HepG2 (cell line): Measurements from ENCODE around the gene CASKIN2. TPM values are rescaled to one million over a fixed set of nuclear protein-coding genes. Genes with fewer than 3 reads are reported as not detected.
A peak's percentile ranks its signal among the peaks of the same experiment; 100 is the strongest.

Source experiments
- KDM3A ChIP-seq: IDR thresholded peaks from 2 replicates; pipeline ENCODE4 v1.6.1; 2018; ENCODE audit warnings: low read depth, missing compliant biosample characterization
- NBN ChIP-seq: fragments of 450-650 bp; conservative IDR thresholded peaks from 2 replicates; pipeline ENCODE4 v1.6.1; 2017
- NFKBIZ ChIP-seq: IDR thresholded peaks from 2 replicates; pipeline ENCODE4 v1.6.1; 2018; ENCODE audit warnings: missing genetic modification reagents, missing compliant biosample characterization
- POLR2AphosphoS5 ChIP-seq: IDR thresholded peaks from 2 replicates; pipeline ENCODE4 v1.6.1; 2012; ENCODE audit warnings: low read depth, low read length
- RFX5 ChIP-seq: IDR thresholded peaks from 2 replicates; pipeline ENCODE4 v1.6.1; 2011; ENCODE audit warnings: low read depth, low read length, improper control_type of control experiment
- ZBTB42 ChIP-seq: sonication (generic); formaldehyde crosslinking; IDR thresholded peaks from 2 replicates; pipeline ENCODE4 v1.5.0; 2020; ENCODE audit warnings: mild to moderate bottlenecking, missing genetic modification reagents
- ZNF121 ChIP-seq: sonication (generic); formaldehyde crosslinking; IDR thresholded peaks from 2 replicates; pipeline ENCODE4 v1.5.0; 2020; ENCODE audit warnings: mild to moderate bottlenecking, missing genetic modification reagents
- ZNF333 ChIP-seq: sonication (generic); formaldehyde crosslinking; IDR thresholded peaks from 2 replicates; pipeline ENCODE4 v1.4.0; 2020; ENCODE audit warnings: mild to moderate bottlenecking, missing genetic modification reagents, borderline replicate concordance
- ZNF616 ChIP-seq: sonication (generic); formaldehyde crosslinking; IDR thresholded peaks from 2 replicates; pipeline ENCODE4 v1.5.0; 2020; ENCODE audit warnings: low read depth, mild to moderate bottlenecking, missing genetic modification reagents
- ZNF691 ChIP-seq: sonication (generic); formaldehyde crosslinking; IDR thresholded peaks from 2 replicates; pipeline ENCODE4 v1.4.0; 2020; ENCODE audit warnings: missing genetic modification reagents, low read depth, mild to moderate bottlenecking, borderline replicate concordance
- ZNF713 ChIP-seq: sonication (generic); formaldehyde crosslinking; IDR thresholded peaks from 2 replicates; pipeline ENCODE4 v1.4.0; 2020; ENCODE audit warnings: mild to moderate bottlenecking, missing genetic modification reagents
- ZNF777 ChIP-seq: sonication (generic); formaldehyde crosslinking; IDR thresholded peaks from 2 replicates; pipeline ENCODE4 v1.4.0; 2020; ENCODE audit warnings: missing genetic modification reagents
- ZNF816 ChIP-seq: sonication (generic); formaldehyde crosslinking; IDR thresholded peaks from 2 replicates; pipeline ENCODE4 v1.8.0; 2022; ENCODE audit warnings: missing genetic modification reagents, mild to moderate bottlenecking, borderline replicate concordance
- polyA plus RNA-seq, 8 experiments: library from polyadenylated mRNA; depleted of rRNA in 3 of 8; stranded (reverse) in 7 of 8; unstranded in 1 of 8; fragments of >200 nt; fragmentation: Illumina TruSeq in 4 of 8; extraction: Trizol in 4 of 8; gene quantifications; 2 replicates each; pipeline versions ENCODE4 v1.2.1 to v1.2.3, GENCODE V29; 2011 to 2016; ENCODE audit warnings: low read depth in 4 of 8, missing spikeins in 1 of 8, mixed read lengths in 1 of 8; ENCODE audit not compliant: insufficient read depth in 1 of 8
- total RNA-seq, 5 experiments: library from RNA; depleted of rRNA; stranded (reverse); fragments of >200 nt; fragmentation: Illumina TruSeq; extraction: Trizol; gene quantifications; 2 replicates each; pipeline ENCODE4 v1.2.3, GENCODE V29; 2016; ENCODE audit warnings: low read depth in 1 of 5
- TF ChIP-seq, protein P1 (sequence below): sonication (generic); formaldehyde crosslinking; IDR thresholded peaks from 2 replicates; pipeline ENCODE4 v1.4.0; 2020; ENCODE audit warnings: missing genetic modification reagents
- TF ChIP-seq, protein P2 (sequence below): sonication (generic); formaldehyde crosslinking; IDR thresholded peaks from one replicate; pipeline ENCODE4 v1.5.1; 2020; ENCODE audit warnings: mild to moderate bottlenecking, missing genetic modification reagents; ENCODE audit errors: not compliant biosample characterization
- TF ChIP-seq, protein P3 (sequence below): IDR thresholded peaks from 2 replicates; pipeline ENCODE4 v1.6.1; 2016; ENCODE audit warnings: missing genetic modification reagents, missing compliant biosample characterization
- TF ChIP-seq, protein P4 (sequence below): IDR thresholded peaks from 2 replicates; pipeline ENCODE4 v1.6.1; 2016; ENCODE audit warnings: low read depth, borderline replicate concordance

The CASKIN2 gene
- total and polyA plus RNA-seq, 2 of the 13 experiments (the other 11 are each of a cell fraction or from before 2014, with no cell fraction given): 5.2 to 7.8 TPM

DNA sequence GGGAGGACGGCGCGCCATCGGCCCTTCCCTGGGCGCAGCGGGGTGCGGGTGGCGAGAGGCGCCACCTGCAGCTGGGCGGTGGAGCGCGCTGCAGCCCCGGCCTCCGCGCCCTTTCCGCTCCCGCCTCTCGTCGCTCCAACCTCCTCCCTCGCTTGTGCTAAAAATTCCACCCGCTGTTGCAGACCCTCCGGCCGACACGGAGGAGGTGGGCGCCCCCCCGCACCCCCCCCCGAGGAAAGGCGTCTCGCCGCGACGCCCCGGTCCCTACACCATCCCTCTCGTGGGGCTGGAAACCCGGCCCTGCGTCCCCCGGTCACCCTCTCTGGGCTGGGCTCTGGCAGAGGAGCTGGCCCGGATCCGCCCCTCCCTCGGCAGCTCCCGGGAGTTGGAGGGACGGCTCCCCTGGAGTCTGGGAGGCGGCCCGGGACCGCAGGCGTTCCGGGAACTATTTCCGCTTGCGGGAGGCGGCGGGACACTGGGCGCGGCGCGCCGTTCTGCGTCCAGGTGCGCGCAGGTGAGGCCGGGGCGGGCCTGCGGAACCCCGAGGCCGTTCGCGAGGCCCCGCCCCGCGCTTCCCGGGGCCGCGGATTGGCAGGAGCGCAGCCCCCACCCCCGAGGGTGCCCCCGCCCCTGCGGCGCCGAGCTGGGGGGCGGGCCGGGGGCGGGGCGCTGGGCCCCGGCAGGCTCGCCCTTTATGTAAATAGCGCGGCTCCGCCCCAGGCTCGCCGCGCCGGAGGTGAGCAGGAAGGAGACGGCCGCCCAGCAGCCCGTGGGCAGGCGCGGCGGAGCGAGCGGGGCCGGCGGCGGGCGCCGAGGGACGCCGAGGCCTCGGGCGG lies 9.9 kb upstream of the CASKIN2 start, which contains the start of gene LLGL2 (continued):
- TF ChIP-seq ZNF691 (CRISPR knock-in tag): peak; percentile 85; the same call in 1 of the 2 replicates
- peak; percentile 82 for TF ChIP-seq ZNF777 (CRISPR knock-in tag)
- no peak for TF ChIP-seq ZNF713 (CRISPR knock-in tag)
- TF ChIP-seq, protein P1, sequence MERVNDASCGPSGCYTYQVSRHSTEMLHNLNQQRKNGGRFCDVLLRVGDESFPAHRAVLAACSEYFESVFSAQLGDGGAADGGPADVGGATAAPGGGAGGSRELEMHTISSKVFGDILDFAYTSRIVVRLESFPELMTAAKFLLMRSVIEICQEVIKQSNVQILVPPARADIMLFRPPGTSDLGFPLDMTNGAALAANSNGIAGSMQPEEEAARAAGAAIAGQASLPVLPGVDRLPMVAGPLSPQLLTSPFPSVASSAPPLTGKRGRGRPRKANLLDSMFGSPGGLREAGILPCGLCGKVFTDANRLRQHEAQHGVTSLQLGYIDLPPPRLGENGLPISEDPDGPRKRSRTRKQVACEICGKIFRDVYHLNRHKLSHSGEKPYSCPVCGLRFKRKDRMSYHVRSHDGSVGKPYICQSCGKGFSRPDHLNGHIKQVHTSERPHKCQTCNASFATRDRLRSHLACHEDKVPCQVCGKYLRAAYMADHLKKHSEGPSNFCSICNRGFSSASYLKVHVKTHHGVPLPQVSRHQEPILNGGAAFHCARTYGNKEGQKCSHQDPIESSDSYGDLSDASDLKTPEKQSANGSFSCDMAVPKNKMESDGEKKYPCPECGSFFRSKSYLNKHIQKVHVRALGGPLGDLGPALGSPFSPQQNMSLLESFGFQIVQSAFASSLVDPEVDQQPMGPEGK (CRISPR knock-in tag): peak; percentile 84
- TF ChIP-seq ZBTB42 (CRISPR knock-in tag): peak; percentile 75; the same call in 1 of the 2 replicates
- TF ChIP-seq, protein P2, sequence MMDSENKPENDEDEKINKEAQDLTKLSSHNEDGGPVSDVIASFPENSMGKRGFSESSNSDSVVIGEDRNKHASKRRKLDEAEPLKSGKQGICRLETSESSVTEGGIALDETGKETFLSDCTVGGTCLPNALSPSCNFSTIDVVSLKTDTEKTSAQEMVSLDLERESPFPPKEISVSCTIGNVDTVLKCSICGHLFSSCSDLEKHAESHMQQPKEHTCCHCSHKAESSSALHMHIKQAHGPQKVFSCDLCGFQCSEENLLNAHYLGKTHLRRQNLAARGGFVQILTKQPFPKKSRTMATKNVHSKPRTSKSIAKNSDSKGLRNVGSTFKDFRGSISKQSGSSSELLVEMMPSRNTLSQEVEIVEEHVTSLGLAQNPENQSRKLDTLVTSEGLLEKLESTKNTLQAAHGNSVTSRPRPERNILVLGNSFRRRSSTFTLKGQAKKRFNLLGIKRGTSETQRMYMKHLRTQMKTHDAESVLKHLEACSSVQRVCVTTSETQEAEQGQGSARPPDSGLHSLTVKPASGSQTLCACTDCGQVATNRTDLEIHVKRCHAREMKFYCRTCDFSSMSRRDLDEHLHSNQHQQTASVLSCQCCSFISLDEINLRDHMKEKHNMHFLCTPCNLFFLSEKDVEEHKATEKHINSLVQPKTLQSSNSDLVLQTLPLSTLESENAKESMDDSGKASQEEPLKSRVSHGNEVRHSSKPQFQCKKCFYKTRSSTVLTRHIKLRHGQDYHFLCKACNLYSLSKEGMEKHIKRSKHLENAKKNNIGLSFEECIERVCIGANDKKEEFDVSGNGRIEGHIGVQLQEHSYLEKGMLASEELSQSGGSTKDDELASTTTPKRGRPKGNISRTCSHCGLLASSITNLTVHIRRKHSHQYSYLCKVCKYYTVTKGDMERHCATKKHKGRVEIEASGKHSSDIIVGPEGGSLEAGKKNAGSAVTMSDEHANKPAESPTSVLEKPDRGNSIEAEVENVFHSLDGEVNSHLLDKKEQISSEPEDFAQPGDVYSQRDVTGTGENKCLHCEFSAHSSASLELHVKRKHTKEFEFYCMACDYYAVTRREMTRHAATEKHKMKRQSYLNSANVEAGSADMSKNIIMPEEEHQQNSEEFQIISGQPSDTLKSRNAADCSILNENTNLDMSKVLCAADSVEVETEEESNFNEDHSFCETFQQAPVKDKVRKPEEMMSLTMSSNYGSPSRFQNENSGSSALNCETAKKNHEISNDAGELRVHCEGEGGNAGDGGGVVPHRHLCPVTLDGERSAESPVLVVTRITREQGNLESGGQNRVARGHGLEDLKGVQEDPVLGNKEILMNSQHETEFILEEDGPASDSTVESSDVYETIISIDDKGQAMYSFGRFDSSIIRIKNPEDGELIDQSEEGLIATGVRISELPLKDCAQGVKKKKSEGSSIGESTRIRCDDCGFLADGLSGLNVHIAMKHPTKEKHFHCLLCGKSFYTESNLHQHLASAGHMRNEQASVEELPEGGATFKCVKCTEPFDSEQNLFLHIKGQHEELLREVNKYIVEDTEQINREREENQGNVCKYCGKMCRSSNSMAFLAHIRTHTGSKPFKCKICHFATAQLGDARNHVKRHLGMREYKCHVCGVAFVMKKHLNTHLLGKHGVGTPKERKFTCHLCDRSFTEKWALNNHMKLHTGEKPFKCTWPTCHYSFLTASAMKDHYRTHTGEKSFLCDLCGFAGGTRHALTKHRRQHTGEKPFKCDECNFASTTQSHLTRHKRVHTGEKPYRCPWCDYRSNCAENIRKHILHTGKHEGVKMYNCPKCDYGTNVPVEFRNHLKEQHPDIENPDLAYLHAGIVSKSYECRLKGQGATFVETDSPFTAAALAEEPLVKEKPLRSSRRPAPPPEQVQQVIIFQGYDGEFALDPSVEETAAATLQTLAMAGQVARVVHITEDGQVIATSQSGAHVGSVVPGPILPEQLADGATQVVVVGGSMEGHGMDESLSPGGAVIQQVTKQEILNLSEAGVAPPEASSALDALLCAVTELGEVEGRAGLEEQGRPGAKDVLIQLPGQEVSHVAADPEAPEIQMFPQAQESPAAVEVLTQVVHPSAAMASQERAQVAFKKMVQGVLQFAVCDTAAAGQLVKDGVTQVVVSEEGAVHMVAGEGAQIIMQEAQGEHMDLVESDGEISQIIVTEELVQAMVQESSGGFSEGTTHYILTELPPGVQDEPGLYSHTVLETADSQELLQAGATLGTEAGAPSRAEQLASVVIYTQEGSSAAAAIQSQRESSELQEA (CRISPR knock-in tag): peak; percentile 57
- TF ChIP-seq ZNF121 (CRISPR knock-in tag): peak; percentile 22; the same call in 1 of the 2 replicates
- no peak for TF ChIP-seq ZNF816 (CRISPR knock-in tag)
- TF ChIP-seq NBN: no peak
- TF ChIP-seq ZNF616 (CRISPR knock-in tag): peak; percentile 85
- no peak for TF ChIP-seq RFX5
- peak; percentile 47; the same call in 1 of the 2 replicates for TF ChIP-seq POLR2AphosphoS5
- 0 out of 2 replicates have a peak, but pooled peaks have one; percentile 76 for TF ChIP-seq KDM3A (CRISPR knock-in tag)
- TF ChIP-seq, protein P3, sequence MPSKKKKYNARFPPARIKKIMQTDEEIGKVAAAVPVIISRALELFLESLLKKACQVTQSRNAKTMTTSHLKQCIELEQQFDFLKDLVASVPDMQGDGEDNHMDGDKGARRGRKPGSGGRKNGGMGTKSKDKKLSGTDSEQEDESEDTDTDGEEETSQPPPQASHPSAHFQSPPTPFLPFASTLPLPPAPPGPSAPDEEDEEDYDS: 0 out of 2 replicates have a peak, but pooled peaks have one; percentile 39
- TF ChIP-seq, protein P4, sequence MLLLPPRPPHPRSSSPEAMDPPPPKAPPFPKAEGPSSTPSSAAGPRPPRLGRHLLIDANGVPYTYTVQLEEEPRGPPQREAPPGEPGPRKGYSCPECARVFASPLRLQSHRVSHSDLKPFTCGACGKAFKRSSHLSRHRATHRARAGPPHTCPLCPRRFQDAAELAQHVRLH (CRISPR knock-in tag): peak; percentile 72; the same call in 1 of the 2 replicates
- peak; percentile 76 for TF ChIP-seq NFKBIZ
- 0 out of 2 replicates have a peak, but pooled peaks have one; percentile 61 for TF ChIP-seq ZNF333 (CRISPR knock-in tag)
